NB4 (cell line): ENCODE measurements around the gene SPINT2.

Experiments
- MYC ChIP-seq: IDR thresholded peaks from 2 replicates; pipeline ENCODE4 v1.6.1; 2011; ENCODE audit warnings: low read depth, low read length
- TF ChIP-seq, protein P1 (sequence below): IDR thresholded peaks from one replicate; pipeline ENCODE4 v1.5.1; 2012; ENCODE audit warnings: low read depth, low read length
- TF ChIP-seq, protein P2 (sequence below): IDR thresholded peaks from 2 replicates; pipeline ENCODE4 v1.6.1; 2011; ENCODE audit warnings: low read depth, low read length

DNA sequence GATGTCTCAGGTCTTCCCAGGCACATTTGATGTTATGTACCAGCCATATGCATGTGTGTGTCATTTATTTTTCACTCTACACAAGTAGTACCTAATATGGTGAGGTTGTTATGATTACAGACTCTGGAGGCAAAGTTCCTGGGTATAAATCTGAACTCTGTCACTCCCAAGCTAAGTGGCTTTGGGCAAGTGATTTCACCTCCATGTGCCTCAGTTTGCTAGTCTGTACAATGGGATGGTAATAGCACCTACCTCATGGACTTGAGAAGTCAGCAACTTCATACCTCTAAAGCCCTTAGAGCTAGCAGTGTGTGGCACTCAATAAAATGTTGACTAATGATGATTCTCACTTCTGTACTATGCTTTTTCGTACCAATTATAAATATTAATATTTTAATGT is 67.4 kb downstream of the SPINT2 start:
- TF ChIP-seq, protein P1, sequence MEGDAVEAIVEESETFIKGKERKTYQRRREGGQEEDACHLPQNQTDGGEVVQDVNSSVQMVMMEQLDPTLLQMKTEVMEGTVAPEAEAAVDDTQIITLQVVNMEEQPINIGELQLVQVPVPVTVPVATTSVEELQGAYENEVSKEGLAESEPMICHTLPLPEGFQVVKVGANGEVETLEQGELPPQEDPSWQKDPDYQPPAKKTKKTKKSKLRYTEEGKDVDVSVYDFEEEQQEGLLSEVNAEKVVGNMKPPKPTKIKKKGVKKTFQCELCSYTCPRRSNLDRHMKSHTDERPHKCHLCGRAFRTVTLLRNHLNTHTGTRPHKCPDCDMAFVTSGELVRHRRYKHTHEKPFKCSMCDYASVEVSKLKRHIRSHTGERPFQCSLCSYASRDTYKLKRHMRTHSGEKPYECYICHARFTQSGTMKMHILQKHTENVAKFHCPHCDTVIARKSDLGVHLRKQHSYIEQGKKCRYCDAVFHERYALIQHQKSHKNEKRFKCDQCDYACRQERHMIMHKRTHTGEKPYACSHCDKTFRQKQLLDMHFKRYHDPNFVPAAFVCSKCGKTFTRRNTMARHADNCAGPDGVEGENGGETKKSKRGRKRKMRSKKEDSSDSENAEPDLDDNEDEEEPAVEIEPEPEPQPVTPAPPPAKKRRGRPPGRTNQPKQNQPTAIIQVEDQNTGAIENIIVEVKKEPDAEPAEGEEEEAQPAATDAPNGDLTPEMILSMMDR = no peak
- TF ChIP-seq MYC = no peak
- TF ChIP-seq, protein P2, sequence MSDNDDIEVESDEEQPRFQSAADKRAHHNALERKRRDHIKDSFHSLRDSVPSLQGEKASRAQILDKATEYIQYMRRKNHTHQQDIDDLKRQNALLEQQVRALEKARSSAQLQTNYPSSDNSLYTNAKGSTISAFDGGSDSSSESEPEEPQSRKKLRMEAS = no peak
